ENCODE measurements around the gene DNAJC19. TPM values are rescaled to one million over a fixed set of nuclear protein-coding genes. Genes with fewer than 3 reads are reported as not detected.

Gene DNAJC19
- 10 to 100 TPM; 33.2 to 42.7 TPM for total RNA-seq

GRCh38 chr3:180989291-180990163 is at the start of gene DNAJC19:
Gene DNAJC19 (minus strand): TSS chr3:180989736. CDS start chr3:180989602, 134 bp downstream.

Other genes starting within 250 kb of the DNAJC19 start
- gene FXR1, start 77.1 kb downstream of the DNAJC19 start, total RNA-seq: 100 to 1,000 TPM; 123 to 134 TPM

Measured in activated naive CD4-positive, alpha-beta T cell treated with anti-CD3 and anti-CD28 coated beads, Interleukin-2, amount 10 ng/mL, durations not matched to agents 5 hours and 36 hours (primary cell).